ENCODE measurements around the gene NPC1.

Gene NPC1

GRCh38 chr18:23587220-23587642 lies 925 bp upstream of the NPC1 start:
- H3K36me3 ChIP-seq (ENCODE audit: control insufficient read depth, insufficient read depth, low read length): no peaks in the 10 kb centered on the region
- H3K4me1 ChIP-seq (ENCODE audit: control insufficient read depth, insufficient read depth, low read length, poor library complexity, severe bottlenecking): peaks cover 19% of the 10 kb centered on the region
- H3K9me3 ChIP-seq (ENCODE audit: control insufficient read depth, low read length): no peaks in the 10 kb centered on the region
- peak overlapping the region; percentile 97 for H3K27ac ChIP-seq (ENCODE audit: insufficient read depth, low read length, poor library complexity, severe bottlenecking)
- no peak for DNase-seq
- H3K4me3 ChIP-seq (ENCODE audit: insufficient read depth, low read depth, low read length, poor library complexity, severe bottlenecking): peak overlapping the region; percentile 96
- H3K27me3 ChIP-seq (replicated peaks; ENCODE audit: control insufficient read depth, insufficient read depth, low read length, poor library complexity, severe bottlenecking): no peaks in the 10 kb centered on the region

GRCh38 chr18:23585897-23586248 lies 433 bp downstream of the NPC1 start:
- Histone ChIP-seq H3K9me3 (ENCODE audit: control insufficient read depth, low read length) (no peaks in the 10 kb centered on the region), H3K4me3 (ENCODE audit: insufficient read depth, low read depth, low read length, poor library complexity, severe bottlenecking) (peak overlapping the region; percentile 96), H3K4me1 (ENCODE audit: control insufficient read depth, insufficient read depth, low read length, poor library complexity, severe bottlenecking) (peaks cover 25% of the 10 kb centered on the region), H3K27me3 (replicated peaks; ENCODE audit: control insufficient read depth, insufficient read depth, low read length, poor library complexity, severe bottlenecking) (no peaks in the 10 kb centered on the region), H3K36me3 (ENCODE audit: control insufficient read depth, insufficient read depth, low read length) (no peaks in the 10 kb centered on the region), H3K27ac (ENCODE audit: insufficient read depth, low read length, poor library complexity, severe bottlenecking) (peak overlapping the region; percentile 97)
- DNase-seq: no peak

- no peaks in the 10 kb centered on the region for H3K36me3 ChIP-seq (ENCODE audit: control insufficient read depth, insufficient read depth, low read length)
- H3K27ac ChIP-seq (ENCODE audit: insufficient read depth, low read length, poor library complexity, severe bottlenecking): peak overlapping the region; percentile 97
- H3K27me3 ChIP-seq (replicated peaks; ENCODE audit: control insufficient read depth, insufficient read depth, low read length, poor library complexity, severe bottlenecking): no peaks in the 10 kb centered on the region
- H3K9me3 ChIP-seq (ENCODE audit: control insufficient read depth, low read length): no peaks in the 10 kb centered on the region
- H3K4me1 ChIP-seq (ENCODE audit: control insufficient read depth, insufficient read depth, low read length, poor library complexity, severe bottlenecking): peaks cover 25% of the 10 kb centered on the region
- DNase-seq: peak in 2 of 3 donors; percentile 15
- H3K4me3 ChIP-seq (ENCODE audit: insufficient read depth, low read depth, low read length, poor library complexity, severe bottlenecking): peak overlapping the region; percentile 96
These were observed 1.1 kb downstream of the NPC1 start for GRCh38 chr18:23585007-23585871.

- peaks cover 25% of the 10 kb centered on the region for H3K4me1 ChIP-seq (ENCODE audit: control insufficient read depth, insufficient read depth, low read length, poor library complexity, severe bottlenecking)
- no peak overlapping the region for H3K4me3 ChIP-seq (ENCODE audit: insufficient read depth, low read depth, low read length, poor library complexity, severe bottlenecking)
- H3K36me3 ChIP-seq (ENCODE audit: control insufficient read depth, insufficient read depth, low read length): no peaks in the 10 kb centered on the region
- no peak overlapping the region for H3K27ac ChIP-seq (ENCODE audit: insufficient read depth, low read length, poor library complexity, severe bottlenecking)
- H3K9me3 ChIP-seq (ENCODE audit: control insufficient read depth, low read length): no peaks in the 10 kb centered on the region
- H3K27me3 ChIP-seq (replicated peaks; ENCODE audit: control insufficient read depth, insufficient read depth, low read length, poor library complexity, severe bottlenecking): no peaks in the 10 kb centered on the region
- no peak for DNase-seq
These were observed 2.0 kb downstream of the NPC1 start for GRCh38 chr18:23584019-23584983.

GRCh38 chr18:23583071-23583865 lies 3.0 kb downstream of the NPC1 start:
- Histone ChIP-seq H3K4me3 (ENCODE audit: insufficient read depth, low read depth, low read length, poor library complexity, severe bottlenecking) (no peak overlapping the region), H3K9me3 (ENCODE audit: control insufficient read depth, low read length) (no peaks in the 10 kb centered on the region), H3K27ac (ENCODE audit: insufficient read depth, low read length, poor library complexity, severe bottlenecking) (no peak overlapping the region), H3K36me3 (ENCODE audit: control insufficient read depth, insufficient read depth, low read length) (no peaks in the 10 kb centered on the region), H3K4me1 (ENCODE audit: control insufficient read depth, insufficient read depth, low read length, poor library complexity, severe bottlenecking) (peaks cover 25% of the 10 kb centered on the region), H3K27me3 (replicated peaks; ENCODE audit: control insufficient read depth, insufficient read depth, low read length, poor library complexity, severe bottlenecking) (no peaks in the 10 kb centered on the region)
- no peak for DNase-seq

DNA sequence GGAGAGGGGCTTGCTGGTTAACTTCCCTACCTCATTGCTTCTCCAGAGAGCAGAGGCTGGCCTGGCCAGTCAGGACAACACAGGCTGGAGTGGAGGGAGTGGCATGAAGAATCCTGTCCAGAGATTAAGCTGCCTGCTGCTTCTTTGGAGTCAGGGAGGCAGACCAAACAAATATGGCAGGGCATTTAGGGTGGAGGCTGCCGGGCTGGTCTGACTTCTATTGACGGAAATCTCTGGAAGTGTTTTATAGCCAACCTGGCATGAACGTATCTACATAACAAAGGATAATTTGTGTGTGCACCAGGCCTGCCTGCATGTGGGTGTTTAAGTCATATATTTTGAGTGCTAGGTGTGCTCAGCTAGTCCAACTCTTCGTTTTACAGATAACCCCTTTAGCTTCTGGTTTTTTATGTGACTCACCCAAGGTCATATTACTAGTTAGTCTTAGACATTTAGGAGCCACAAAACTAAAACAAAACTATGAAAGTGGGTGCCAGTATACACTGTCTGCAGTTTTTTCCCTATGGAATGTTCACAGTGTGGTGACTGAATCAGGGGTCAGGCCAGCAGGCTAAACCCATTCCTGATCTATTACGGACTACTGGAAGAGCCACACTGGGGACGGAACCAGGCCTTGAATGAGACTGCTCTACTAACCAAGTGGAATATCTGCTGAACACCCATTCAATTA lies 5.5 kb downstream of the NPC1 start:
- no peak overlapping the region for H3K27ac ChIP-seq (ENCODE audit: insufficient read depth, low read length, poor library complexity, severe bottlenecking)
- no peaks in the 10 kb centered on the region for H3K27me3 ChIP-seq (replicated peaks; ENCODE audit: control insufficient read depth, insufficient read depth, low read length, poor library complexity, severe bottlenecking)
- DNase-seq: no peak
- peaks cover 19% of the 10 kb centered on the region for H3K4me1 ChIP-seq (ENCODE audit: control insufficient read depth, insufficient read depth, low read length, poor library complexity, severe bottlenecking)
- no peaks in the 10 kb centered on the region for H3K36me3 ChIP-seq (ENCODE audit: control insufficient read depth, insufficient read depth, low read length)
- H3K4me3 ChIP-seq (ENCODE audit: insufficient read depth, low read depth, low read length, poor library complexity, severe bottlenecking): no peak overlapping the region
- H3K9me3 ChIP-seq (ENCODE audit: control insufficient read depth, low read length): no peaks in the 10 kb centered on the region

- no peak for DNase-seq
- H3K36me3 ChIP-seq (ENCODE audit: control insufficient read depth, insufficient read depth, low read length): no peaks in the 10 kb centered on the region
- H3K9me3 ChIP-seq (ENCODE audit: control insufficient read depth, low read length): no peaks in the 10 kb centered on the region
- H3K27ac ChIP-seq (ENCODE audit: insufficient read depth, low read length, poor library complexity, severe bottlenecking): no peak overlapping the region
- H3K4me3 ChIP-seq (ENCODE audit: insufficient read depth, low read depth, low read length, poor library complexity, severe bottlenecking): no peak overlapping the region
- H3K4me1 ChIP-seq (ENCODE audit: control insufficient read depth, insufficient read depth, low read length, poor library complexity, severe bottlenecking): peaks cover 23% of the 10 kb centered on the region
- H3K27me3 ChIP-seq (replicated peaks; ENCODE audit: control insufficient read depth, insufficient read depth, low read length, poor library complexity, severe bottlenecking): no peaks in the 10 kb centered on the region
These were observed 7.2 kb downstream of the NPC1 start for GRCh38 chr18:23578891-23579653.

DNA sequence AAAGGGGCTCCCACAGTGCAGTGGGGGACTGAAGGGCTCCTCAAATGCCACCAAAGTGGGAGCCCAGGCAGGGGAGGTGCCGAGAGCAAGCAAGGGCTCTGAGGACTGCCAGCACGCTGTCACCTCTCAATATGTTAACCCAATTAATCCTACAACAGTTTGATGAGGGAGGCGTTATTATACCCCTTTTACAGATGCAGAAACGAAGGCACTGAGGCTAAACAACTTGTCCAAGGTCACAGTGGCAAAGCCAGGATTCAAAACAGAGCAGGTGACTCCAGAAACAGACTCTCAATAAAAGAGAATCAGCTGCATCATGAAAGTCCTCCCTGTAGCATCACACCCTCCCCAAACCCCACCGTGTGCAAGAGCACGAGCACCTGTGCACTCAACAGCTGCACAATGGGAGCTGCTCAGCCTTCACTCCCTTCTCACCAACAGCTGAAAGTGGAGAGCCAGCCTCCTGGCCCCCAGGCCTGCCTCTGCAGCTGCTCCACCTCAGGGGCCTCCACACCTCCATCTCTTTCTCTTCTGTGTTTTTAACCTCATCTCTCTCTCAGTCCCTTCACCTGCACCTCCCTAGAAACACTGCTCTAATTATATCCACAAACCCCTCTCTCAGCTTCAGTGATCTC lies 8.1 kb downstream of the NPC1 start:
- no peaks in the 10 kb centered on the region for H3K27me3 ChIP-seq (replicated peaks; ENCODE audit: control insufficient read depth, insufficient read depth, low read length, poor library complexity, severe bottlenecking)
- peaks cover 29% of the 10 kb centered on the region for H3K4me1 ChIP-seq (ENCODE audit: control insufficient read depth, insufficient read depth, low read length, poor library complexity, severe bottlenecking)
- no peak overlapping the region for H3K4me3 ChIP-seq (ENCODE audit: insufficient read depth, low read depth, low read length, poor library complexity, severe bottlenecking)
- no peaks in the 10 kb centered on the region for H3K36me3 ChIP-seq (ENCODE audit: control insufficient read depth, insufficient read depth, low read length)
- H3K9me3 ChIP-seq (ENCODE audit: control insufficient read depth, low read length): no peaks in the 10 kb centered on the region
- no peak overlapping the region for H3K27ac ChIP-seq (ENCODE audit: insufficient read depth, low read length, poor library complexity, severe bottlenecking)
- no peak for DNase-seq
